ENCODE data around the gene FTCD.
"Not testable (repeated sequence)": the region's sequence is repeated elsewhere in the genome, so short reads cannot be mapped to it uniquely, and the experiment has no call there.

Gene FTCD

DNA sequence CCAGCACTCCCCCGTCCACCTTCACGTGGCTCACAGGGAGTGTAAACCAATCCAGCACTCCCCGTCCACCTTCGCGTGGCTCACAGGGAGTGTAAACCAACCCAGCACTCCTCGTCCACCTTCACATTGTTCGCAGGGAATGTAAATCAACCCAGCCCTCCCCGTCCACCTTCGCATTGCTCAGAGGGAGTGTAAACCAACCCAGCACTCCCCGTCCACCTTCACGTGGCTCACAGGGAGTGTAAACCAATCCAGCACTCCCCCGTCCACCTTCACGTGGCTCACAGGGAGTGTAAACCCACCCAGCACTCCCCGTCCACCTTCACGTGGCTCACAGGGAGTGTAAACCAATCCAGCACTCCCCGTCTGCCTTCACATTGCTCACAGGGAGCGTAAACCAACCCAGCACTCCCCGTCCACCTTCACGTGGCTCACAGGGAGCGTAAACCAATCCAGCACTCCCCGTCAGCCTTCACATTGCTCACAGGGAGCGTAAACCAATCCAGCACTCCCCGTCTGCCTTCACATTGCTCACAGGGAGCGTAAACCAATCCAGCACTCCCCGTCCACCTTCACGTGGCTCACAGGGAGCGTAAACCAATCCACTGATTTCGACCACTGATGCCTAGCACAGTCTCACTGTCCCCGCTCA is 14.9 kb downstream of the FTCD start:
- DNase-seq (ENCODE audit: low read depth in 2 of 3, low spot score in 2 of 3), result not testable (repeated sequence)

DNA sequence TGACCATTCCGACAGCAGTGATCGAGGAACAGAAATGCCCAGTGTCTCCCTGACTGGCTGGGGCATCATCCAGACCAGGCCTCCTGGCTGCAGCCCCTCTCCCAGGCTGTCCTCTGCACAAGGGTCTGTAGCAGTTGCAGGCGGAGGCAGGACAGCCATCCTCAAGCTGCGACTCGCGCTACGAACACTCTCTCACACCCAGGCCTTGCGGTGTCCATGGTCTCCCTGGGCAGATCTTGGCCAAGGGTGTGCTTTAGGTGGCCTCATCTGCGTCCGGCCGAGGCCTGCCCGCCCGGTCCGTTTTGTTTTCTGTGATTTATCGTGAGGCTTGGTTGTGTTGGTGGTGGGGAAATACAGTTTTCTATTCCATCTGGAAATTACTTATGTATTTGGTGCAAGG is 15.7 kb downstream of the FTCD start:
- no peak for DNase-seq (ENCODE audit: low read depth in 2 of 3, low spot score in 2 of 3)

DNA sequence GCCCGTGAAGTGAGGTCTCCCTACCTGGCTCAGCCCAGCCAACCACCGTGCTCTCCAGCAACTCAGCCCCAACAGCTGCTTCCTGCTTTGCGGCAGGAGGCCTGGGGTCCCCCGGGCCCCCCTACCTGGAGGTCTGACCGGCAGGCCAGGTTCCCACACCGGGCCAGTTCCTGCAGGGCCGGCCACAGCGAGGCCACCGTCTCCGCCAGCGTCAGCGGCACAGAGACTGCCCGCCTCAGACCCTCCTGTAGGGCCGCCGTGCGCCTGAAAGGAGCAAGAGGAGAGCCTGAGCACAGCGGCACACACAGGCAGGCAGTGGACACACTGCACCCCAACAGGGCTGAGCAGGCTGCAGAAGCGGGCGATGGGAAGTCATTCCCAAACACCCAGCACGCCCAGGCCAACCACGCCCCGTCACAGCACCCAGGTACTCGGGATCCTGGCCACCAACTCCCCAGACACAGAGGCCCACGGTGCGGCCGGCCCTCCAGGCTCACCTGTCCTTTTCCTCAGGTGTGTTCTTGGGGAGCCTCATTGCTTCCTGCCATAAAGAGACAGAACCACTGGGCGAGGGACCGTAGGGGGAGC is 16.9 kb downstream of the FTCD start:
- DNase-seq (ENCODE audit: low read depth in 2 of 3, low spot score in 2 of 3), result no peak

DNA sequence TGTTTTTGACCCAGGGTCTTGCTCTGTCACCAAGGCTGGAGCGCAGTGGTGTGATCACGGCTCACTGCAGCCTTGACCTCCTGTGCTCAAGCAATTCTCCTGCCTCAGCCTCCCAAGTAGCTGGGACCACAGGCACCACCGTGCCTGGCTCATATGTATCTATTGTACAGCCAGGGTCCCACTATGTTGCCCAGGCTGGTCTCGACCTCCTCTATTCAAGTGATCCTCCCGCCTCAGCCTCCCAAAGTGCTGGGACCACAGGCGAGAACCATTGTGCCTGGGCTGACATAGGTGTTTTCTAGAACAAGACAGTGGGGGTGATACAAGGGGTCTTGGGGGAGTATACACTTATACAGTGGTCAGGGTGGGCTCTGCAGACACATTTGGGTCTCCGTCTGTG is 17.5 kb downstream of the FTCD start:
- no peak for DNase-seq (ENCODE audit: low read depth in 2 of 3, low spot score in 2 of 3)

DNA sequence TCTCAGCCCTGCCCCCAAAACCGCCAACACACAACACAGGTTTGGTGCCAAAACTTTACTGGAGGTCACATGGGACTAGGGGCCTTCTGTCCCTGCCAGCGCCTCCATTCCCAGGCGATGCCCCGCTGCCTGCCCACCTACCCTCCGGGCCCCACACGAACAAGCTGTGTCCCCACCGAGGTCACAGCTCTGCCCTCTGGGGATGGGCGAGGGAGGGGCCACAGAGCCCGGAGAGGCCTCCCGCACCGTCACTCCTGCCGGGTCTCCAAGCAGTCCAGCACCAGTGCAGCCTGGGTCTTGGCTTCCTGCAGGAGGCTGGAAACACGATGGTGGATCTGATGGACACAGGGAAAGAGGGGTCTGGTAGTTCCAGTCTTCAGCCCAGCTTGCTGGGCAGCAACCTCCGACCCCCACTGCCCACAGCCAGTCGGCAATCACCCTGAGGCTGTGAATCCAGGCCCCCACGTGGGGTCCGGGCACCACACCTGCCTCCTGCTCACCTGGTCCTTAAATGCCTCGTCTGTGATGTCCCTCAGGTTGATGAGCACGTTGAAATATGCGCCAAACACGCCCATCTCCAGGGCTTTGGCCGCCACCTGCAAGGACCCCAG is 18.5 kb downstream of the FTCD start:
- no peak for DNase-seq (ENCODE audit: low read depth in 2 of 3, low spot score in 2 of 3)

DNA sequence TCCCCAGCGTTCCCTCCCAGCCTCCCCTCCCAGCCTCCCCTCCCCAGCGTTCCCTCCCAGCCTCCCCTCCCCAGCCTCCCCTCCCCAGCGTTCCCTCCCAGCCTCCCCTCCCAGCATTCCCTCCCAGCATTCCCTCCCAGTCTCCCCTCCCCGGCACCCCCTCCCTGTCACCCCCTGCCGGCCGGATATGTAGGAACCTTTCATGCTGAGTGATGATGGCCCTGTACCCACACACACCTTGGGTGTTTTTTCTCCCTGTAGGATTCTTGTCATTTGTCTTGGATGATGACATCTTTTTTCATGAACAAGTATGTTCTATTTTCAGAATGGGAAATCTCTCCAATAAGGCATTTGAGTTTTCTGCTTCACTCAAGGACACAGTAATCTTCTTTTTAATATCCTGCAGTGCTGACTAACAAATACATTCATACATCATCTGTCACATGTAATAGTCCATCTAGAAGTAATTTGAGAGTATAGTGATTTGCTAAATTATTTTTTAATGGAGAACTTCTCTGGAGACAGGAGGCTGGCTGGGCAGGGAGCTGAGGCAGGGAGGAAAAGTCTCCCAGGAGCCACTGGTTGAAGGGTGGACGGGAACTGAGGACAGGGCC is 19.5 kb downstream of the FTCD start:
- DNase-seq (ENCODE audit: low read depth in 2 of 3, low spot score in 2 of 3), result no peak

DNA sequence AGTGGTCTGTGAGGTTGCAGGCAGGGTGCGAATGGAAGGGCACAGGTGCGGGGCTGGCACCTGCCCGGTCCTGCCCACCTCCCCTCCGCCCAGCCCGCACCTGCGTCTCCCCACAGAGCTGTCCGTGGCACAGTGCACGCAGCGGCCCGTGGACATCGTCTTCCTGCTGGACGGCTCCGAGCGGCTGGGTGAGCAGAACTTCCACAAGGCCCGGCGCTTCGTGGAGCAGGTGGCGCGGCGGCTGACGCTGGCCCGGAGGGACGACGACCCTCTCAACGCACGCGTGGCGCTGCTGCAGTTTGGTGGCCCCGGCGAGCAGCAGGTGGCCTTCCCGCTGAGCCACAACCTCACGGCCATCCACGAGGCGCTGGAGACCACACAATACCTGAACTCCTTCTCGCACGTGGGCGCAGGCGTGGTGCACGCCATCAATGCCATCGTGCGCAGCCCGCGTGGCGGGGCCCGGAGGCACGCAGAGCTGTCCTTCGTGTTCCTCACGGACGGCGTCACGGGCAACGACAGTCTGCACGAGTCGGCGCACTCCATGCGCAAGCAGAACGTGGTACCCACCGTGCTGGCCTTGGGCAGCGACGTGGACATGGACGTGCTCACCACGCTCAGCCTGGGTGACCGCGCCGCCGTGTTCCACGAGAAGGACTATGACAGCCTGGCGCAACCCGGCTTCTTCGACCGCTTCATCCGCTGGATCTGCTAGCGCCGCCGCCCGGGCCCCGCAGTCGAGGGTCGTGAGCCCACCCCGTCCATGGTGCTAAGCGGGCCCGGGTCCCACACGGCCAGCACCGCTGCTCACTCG is 23.3 kb downstream of the FTCD start:
- DNase-seq (ENCODE audit: low read depth in 2 of 3, low spot score in 2 of 3), result no peak

DNA sequence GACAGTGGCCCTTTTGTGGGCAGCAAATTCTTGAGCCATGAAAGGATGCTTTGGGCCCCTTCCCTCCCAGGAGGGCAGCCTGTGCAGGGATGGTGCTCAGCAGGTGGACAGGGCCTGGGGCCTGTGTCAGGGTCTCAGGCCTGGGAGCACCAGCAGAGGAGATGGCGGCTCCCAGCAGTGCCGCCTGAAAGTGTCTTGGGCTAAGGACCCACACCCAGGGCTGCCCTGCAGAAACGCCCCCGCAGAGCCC is 23.9 kb downstream of the FTCD start:
- DNase-seq (ENCODE audit: low read depth in 2 of 3, low spot score in 2 of 3), result no peak

DNA sequence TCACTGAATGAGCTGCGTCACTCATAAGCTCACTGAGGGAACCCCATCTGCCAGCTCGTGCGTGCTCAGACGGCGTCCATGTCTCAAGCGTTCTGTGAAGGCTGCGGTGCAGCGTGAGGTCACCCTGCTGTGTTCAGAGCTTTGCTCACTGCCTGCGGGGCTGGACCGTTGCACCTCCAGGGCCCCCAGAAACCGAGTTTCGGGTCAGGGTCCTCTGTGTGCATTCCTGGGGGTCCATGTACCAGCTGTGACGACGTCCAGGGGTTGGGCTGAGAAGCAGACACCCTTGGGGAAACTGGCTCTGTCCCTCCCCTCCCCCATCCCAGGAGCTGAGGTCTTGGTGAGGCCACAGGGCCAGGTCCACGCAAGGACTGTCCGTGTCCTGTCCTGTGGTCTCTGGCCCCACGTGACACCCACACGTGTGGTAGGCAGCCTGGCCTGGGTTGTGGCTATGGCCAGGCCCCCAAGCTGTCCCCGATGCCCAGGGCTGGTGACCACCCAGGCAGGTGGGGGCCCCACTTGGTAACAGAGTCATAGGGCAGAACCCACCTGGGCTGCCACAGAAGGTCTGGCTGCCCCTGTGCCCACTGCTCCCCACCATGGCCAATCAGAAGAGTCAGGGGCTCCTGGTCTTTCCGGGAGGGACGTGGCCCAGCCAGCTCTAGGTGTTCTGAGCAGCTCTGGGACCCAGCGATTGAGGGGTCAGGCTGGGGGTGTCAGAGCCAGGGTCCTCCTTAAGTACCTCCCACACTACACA is 24.4 kb downstream of the FTCD start:
- DNase-seq (ENCODE audit: low read depth in 2 of 3, low spot score in 2 of 3), result no peak

DNA sequence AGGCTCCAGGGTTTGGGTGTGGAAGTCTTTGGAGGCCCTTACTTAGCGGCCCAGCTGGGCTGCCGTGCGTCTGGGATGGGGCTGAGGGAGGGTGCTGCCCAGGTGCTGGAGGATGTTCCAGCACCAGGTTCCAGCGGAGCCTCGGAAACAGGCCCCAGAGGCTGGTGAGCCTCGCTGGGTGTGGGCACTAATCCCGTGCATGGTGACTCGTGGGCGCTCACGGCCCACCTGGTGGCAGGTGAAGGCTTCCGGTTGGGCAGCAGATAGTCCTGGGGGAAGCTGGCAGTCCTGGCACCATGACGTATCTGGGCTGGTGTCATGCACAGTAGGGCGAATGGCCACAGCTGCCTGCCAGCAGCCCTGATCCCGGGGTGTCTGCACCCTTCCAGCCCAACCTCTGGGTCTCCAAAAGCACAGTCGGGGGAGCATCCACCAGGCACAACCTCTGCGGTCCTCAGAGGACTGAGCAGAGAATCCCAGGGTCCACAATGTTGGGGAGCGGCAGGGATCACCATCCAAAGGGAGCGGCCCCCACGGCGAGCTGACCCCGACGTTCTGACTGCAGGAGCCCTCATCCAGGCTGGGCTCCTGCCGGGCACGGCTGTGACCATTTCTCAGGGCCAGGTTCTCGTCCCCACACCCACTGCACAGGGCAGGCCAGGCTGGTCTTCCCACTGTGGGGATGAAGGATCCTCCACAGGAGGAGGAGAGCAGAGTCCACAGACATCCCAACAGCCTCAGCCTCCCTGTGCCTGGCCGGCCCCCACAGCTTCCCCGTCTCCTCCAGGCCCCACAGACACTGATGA is 25.3 kb downstream of the FTCD start:
- DNase-seq (ENCODE audit: low read depth in 2 of 3, low spot score in 2 of 3), result no peak

DNA sequence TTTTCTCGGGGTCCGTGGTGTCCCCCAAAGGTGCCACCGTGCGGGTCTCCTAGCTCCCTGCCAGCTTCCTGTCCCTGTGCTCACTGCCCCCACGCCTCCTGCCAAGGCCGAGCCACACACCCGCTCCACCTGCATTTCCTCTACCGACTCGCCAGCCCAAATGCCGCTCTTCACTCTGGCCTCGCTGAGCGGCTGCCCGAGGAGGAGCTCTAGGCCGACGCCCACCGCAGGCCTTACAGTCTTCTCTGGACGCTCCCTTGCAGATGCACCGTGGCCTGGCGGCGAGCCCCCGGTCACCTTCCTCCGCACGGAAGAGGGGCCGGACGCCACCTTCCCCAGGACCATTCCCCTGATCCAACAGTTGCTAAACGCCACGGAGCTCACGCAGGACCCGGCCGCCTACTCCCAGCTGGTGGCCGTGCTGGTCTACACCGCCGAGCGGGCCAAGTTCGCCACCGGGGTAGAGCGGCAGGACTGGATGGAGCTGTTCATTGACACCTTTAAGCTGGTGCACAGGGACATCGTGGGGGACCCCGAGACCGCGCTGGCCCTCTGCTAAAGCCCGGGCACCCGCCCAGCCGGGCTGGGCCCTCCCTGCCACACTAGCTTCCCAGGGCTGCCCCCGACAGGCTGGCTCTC is 26.3 kb downstream of the FTCD start:
- no peak for DNase-seq (ENCODE audit: low read depth in 2 of 3, low spot score in 2 of 3)

DNA sequence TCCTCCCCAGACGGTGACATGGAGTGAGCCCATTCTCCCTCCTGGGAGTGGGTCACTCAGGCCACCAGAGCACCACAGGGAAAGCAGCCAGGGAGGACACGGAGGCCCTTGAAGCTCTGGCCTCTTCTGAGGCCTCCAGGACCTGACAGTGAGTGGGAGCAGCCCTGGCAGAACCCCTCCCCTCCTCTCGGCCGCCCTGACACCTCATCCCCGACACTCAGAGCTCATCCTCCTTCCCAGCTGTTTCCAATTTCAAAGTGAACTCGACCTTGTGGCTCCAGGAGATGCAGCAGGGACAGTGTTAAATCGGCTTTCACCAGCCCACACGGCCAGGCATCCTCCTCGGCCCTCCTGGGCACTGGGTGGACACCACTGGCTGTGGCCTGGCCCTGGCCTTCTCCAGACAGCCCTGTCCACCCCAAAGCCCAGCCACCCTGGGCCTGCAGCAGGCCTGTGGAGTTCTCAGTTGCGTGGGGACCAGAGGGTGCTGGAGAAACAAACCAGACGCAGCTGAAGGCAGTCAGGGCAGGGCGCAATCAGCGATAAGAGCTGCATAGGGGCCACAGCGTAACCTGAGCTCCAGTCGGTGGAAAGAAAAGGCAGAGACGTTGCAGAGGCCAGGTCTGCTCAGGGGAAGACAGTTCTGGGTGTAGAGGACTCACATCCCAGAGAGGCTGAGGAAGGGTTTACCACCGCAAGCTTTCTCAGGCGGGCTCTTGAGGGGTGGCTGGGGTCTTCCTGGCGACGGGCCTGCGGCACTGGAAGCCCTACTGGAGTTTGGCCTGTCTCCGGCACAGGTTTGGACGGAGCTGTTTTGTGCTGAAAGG is 27.1 kb downstream of the FTCD start:
- no peak for DNase-seq (ENCODE audit: low read depth in 2 of 3, low spot score in 2 of 3)

DNA sequence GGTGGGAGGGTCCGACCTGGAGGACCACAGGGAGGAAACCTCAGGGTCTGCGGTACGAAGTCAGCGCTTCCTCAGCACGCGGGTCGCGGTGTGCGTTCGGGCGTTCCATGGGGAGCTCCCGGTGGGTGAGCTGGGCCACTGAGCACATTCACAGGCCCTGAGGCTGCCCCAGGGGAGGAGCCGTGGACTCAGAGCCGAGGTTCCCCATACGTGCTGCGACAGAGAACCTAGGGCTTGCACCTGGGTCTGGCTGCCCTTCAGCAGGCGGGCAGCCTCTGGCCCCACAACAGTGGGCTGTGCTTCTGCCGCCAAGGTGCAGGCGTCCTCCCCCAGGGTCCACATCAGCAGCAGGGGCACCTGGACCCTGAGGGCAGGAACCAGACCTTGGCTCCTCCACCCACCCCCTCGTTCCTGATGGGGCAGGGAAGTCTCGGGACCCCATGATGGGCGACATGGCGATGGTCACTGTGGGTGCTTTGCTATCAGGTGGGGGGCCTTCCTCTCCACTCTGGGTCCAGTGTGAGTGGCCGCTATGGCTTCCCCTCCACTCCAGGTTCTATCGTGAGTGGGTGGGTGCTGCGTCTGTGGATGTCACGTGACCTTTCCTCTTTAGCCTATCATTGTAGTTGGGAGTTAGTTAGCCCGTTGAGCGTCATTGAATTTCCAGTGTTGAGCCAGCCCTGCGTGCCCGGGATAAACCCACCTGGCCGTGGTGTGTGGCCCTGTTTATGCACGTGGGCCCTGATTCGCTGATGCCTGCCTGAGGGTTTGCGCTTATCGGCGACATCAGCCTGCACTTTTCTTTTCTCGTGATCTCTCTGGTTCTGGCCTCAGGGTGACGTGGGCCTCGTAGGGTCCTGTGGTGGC is 27.9 kb downstream of the FTCD start:
- no peak for DNase-seq (ENCODE audit: low read depth in 2 of 3, low spot score in 2 of 3)

DNA sequence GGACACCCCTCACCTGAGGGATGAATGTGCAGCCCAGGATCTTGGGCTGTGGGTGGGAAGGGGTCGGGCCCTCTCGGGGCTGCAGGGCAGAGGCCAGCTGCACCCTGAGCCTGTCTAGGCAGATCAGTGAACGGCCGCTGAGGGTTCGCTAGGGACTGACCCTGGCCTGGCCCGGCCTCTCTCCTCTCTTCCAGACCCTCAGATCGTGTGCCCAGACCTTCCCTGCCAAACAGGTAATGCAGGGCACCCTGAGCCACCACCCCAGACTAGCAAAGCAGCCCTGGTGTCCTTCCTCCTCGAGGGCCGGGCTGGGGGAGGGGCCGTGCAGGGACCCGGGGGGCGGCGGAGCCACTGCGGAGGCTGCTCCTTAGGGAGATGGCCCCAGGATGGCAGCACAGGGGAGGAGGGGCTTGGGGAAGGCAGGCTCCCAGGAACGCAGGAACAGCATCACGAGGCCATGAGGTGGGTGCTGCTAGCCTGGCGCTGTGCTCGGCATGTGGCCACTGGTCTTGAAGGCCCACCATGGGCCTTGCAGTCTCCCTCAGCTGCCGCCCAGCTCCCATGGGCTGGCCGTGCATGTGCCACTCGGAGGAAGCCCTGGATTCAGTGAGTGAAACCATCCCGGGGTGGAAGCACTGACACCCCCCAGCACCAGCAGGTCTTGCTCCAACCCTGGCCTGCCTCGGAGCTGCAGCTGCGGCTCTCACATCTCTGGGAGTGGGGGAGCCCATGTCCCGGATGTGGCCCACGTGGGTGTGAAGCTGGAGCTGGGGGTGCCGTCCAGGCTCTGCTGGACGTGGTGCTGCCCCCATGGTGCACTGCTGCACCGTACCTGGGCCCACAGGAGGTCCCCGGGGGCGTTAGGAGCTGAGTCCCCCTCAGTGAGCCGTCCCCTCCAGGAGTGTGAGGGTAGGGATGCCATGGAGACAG is 28.8 kb downstream of the FTCD start:
- no peak for DNase-seq (ENCODE audit: low read depth in 2 of 3, low spot score in 2 of 3)

DNA sequence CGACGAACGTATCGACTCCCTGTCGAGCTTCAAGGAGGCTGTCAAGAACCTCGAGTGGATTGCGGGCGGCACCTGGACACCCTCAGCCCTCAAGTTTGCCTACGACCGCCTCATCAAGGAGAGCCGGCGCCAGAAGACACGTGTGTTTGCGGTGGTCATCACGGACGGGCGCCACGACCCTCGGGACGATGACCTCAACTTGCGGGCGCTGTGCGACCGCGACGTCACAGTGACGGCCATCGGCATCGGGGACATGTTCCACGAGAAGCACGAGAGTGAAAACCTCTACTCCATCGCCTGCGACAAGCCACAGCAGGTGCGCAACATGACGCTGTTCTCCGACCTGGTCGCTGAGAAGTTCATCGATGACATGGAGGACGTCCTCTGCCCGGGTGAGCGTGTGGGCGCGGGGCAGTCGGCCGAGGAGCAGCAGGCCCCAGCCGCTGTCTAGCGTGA is 29.5 kb downstream of the FTCD start:
- no peak for DNase-seq (ENCODE audit: low read depth in 2 of 3, low spot score in 2 of 3)

DNA sequence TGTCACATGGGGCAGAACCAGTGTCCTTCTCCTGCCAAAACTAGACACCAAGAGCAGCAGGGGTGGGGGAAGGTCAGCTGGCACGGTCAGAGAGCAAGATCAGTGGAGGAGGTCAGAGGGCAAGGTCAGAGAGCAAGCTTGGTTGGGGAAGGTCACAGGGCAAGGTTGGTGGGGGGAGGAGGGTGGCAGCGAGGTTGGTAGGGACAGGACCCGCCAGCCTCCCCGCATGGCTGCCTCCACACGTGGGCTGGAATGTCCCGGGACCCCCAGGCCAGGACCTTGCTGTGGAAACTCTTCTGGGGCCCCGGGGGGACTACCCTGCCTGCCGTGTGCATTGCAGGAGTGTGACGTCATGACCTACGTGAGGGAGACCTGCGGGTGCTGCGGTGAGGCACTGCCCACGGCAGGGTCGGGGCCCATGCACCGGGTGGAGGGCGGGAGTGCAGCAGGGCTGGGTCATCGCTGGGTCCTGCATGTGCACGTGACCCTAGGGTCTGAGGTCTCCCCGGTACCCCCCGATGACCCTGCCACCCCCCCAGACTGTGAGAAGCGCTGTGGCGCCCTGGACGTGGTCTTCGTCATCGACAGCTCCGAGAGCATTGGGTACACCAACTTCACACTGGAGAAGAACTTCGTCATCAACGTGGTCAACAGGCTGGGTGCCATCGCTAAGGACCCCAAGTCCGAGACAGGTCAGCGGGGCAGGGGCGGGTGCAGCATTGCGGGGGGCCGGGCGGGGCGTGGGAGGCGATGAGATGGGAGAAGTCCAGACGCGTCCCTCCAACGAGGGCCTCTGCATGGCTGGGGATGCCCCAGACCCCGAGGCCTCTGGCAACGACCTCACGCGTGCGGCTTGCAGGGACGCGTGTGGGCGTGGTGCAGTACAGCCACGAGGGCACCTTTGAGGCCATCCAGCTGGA is 30.2 kb downstream of the FTCD start:
- DNase-seq (ENCODE audit: low read depth in 2 of 3, low spot score in 2 of 3), result no peak

All from activated CD8-positive, alpha-beta memory T cell treated with anti-CD3 and anti-CD28 coated beads for 48 hours (primary cell).